ENCODE results near the gene ASB2. TPM values are rescaled to one million over a fixed set of nuclear protein-coding genes. Genes with fewer than 3 reads are reported as not detected.

Gene ASB2
- total and polyA plus RNA-seq, 2 of the 4 experiments (the other 2 are of a cell fraction): 0.54 to 0.77 TPM

GRCh38 chr14:93930989-93931307, 45.4 kb downstream of the ASB2 start:
- intact Hi-C loops (cut with micrococcal nuclease): no loop called here
- CTCF ChIA-PET: interaction anchor here (0.8 kb wide), 1 partner anchor 9 kb away, joined by 3 read pairs; no protein-coding TSS in a partner anchor

More at GRCh38 chr14:93930989-93931307, 45.4 kb downstream of the ASB2 start:
- no peak for DNase-seq
- POLR2A ChIA-PET (ENCODE audit: unreplicated experiment): no interaction called here
- Histone ChIP-seq H2BK120ac (ENCODE audit: low read depth, low read length) (no peak overlapping the region), H4K91ac (ENCODE audit: insufficient read depth, low read depth, low read length) (no peak overlapping the region), H2BK20ac (ENCODE audit: low read depth, low read length) (no peak overlapping the region), H3K27me3 (ENCODE audit: control insufficient read depth, insufficient read depth, low read length) (peaks cover 26% of the 10 kb centered on the region), H2AFZ (replicated peaks; ENCODE audit: low read length, poor library complexity) (no peak overlapping the region), H3K27ac (ENCODE audit: insufficient read depth, low read length) (no peak overlapping the region), H3K4me1 (ENCODE audit: control insufficient read depth, insufficient read depth, low read length) (no peaks in the 10 kb centered on the region), H3K4me3 (ENCODE audit: insufficient read depth, low read depth, low read length) (no peak overlapping the region), H3K18ac (ENCODE audit: low read depth, low read length) (no peak overlapping the region), H3K4ac (ENCODE audit: low read depth, low read length) (no peak overlapping the region), H3K79me1 (ENCODE audit: low read depth in 1 of 2, low read length in 2 of 2) (no peaks in the 10 kb centered on the region), H3K4me2 (ENCODE audit: low read depth, low read length) (no peak overlapping the region), H4K5ac (ENCODE audit: low read depth, low read length) (no peak overlapping the region), H3K56ac (ENCODE audit: extremely low read depth, insufficient read depth, low read length) (no peak overlapping the region), H3K9ac (ENCODE audit: low read depth, low read length) (no peak overlapping the region), H4K20me1 (ENCODE audit: insufficient read depth, low read length) (no peaks in the 10 kb centered on the region), H3K23ac (ENCODE audit: low read depth, low read length) (no peak overlapping the region), H3K36me3 (ENCODE audit: control insufficient read depth, insufficient read depth, low read length) (no peaks in the 10 kb centered on the region), H3K9me1 (ENCODE audit: insufficient read depth, low read length) (no peaks in the 10 kb centered on the region), H2AK9ac (replicated peaks; ENCODE audit: low read depth, low read length, poor library complexity) (no peak overlapping the region), H2AK5ac (ENCODE audit: low read depth, low read length) (no peak overlapping the region), H3K9me3 (ENCODE audit: control insufficient read depth, insufficient read depth, low read length) (no peaks in the 10 kb centered on the region), H2BK15ac (ENCODE audit: low read depth, low read length) (no peak overlapping the region), H4K8ac (ENCODE audit: low read depth in 2 of 2, low read length in 2 of 2) (no peak overlapping the region), H3K14ac (replicated peaks; ENCODE audit: low read depth, low read length) (no peak overlapping the region), H2BK5ac (ENCODE audit: low read depth, low read length, poor library complexity, severe bottlenecking) (no peak overlapping the region)
- BruUV-seq (replicated peaks): no TSS peak
- ATAC-seq (ENCODE audit: low read depth): no peak
- in situ Hi-C loops (cut with MboI; ENCODE audit: low sequenced_read_pairs) (no loop called here), dilution Hi-C loops (cut with HindIII; ENCODE audit: low sequenced_read_pairs, unreplicated experiment) (no loop called here)
- TF ChIP-seq MAZ (IDR thresholded peaks at IDR 0.05; ENCODE audit: borderline replicate concordance, low read depth, low read length) (no peak), POLR2A (IDR thresholded peaks at IDR 0.05; ENCODE audit: low read depth, low read length) (no peak), RFX5 (IDR thresholded peaks at IDR 0.05; ENCODE audit: low read depth, low read length) (no peak), MAFK (IDR thresholded peaks at IDR 0.05; ENCODE audit: low read depth, low read length) (no peak)
- no CpG with 5 or more reads among the region's 4 CpGs for WGBS, 2 experiments (ENCODE audit: extremely low coverage in 2 of 2, insufficient read length in 1 of 2)

All from IMR-90 (cell line).